GM23248 (cell line): ENCODE data around the gene UBP1. TPM values are rescaled to one million over a fixed set of nuclear protein-coding genes. Genes with fewer than 3 reads are reported as not detected.

Source experiments
- DNase-seq: peaks from one replicate; pipeline ENCODE4 v3.0.0-alpha.2; 2015
- H2AFZ ChIP-seq: fragments of 200-600 bp; sonication (generic); 2 replicates; pipeline ENCODE4 v1.6.1; 2016; ENCODE audit warnings: antibody characterized with exemption
- H3F3A ChIP-seq: fragments of 200-600 bp; sonication (generic); 2 replicates; pipeline ENCODE4 v1.6.1; 2016; ENCODE audit warnings: mild to moderate bottlenecking, antibody characterized with exemption, mixed run types; ENCODE audit not compliant: insufficient read depth
- H3K27ac ChIP-seq: fragments of 200-600 bp; sonication (generic); 2 replicates; pipeline ENCODE4 v1.5.1; 2016; ENCODE audit warnings: mild to moderate bottlenecking
- H3K27me3 ChIP-seq: fragments of 200-600 bp; sonication (generic); replicated peaks from 2 replicates; pipeline ENCODE4 v1.6.1; 2016; ENCODE audit warnings: mild to moderate bottlenecking; ENCODE audit not compliant: insufficient read depth
- H3K36me3 ChIP-seq: fragments of 200-600 bp; sonication (generic); 2 replicates; pipeline ENCODE4 v1.6.1; 2016; ENCODE audit warnings: low read depth, mild to moderate bottlenecking
- H3K4me1 ChIP-seq: fragments of 200-600 bp; sonication (generic); 2 replicates; pipeline ENCODE4 v1.6.1; 2016; ENCODE audit warnings: mild to moderate bottlenecking; ENCODE audit not compliant: insufficient read depth
- H3K4me2 ChIP-seq: fragments of 200-600 bp; sonication (generic); one replicate; pipeline ENCODE4 v1.6.1; 2016; ENCODE audit warnings: mild to moderate bottlenecking; ENCODE audit not compliant: unreplicated experiment
- H3K4me3 ChIP-seq: fragments of 200-600 bp; sonication (generic); 2 replicates; pipeline ENCODE4 v1.5.1; 2016; ENCODE audit warnings: mild to moderate bottlenecking
- H3K79me2 ChIP-seq: fragments of 200-600 bp; sonication (generic); 2 replicates; pipeline ENCODE4 v1.6.1; 2016; ENCODE audit warnings: mild to moderate bottlenecking; ENCODE audit not compliant: insufficient read depth
- H3K9ac ChIP-seq: fragments of 200-600 bp; sonication (generic); 2 replicates; pipeline ENCODE4 v1.6.1; 2016; ENCODE audit warnings: mild to moderate bottlenecking
- H3K9me2 ChIP-seq: fragments of 200-600 bp; sonication (generic); 2 replicates; pipeline ENCODE4 v1.6.1; 2016; ENCODE audit warnings: mixed run types, mild to moderate bottlenecking, moderate library complexity; ENCODE audit not compliant: insufficient read depth
- H3K9me3 ChIP-seq: fragments of 200-600 bp; sonication (generic); one replicate; pipeline ENCODE4 v1.6.1; 2017; ENCODE audit warnings: low read depth
- H4K20me1 ChIP-seq: fragments of 200-600 bp; sonication (generic); 2 replicates; pipeline ENCODE4 v1.6.0; 2016; ENCODE audit not compliant: insufficient read depth
- EZH2 ChIP-seq: fragments of 200-600 bp; sonication (generic); IDR thresholded peaks from 2 replicates; pipeline ENCODE4 v1.6.1; 2018; ENCODE audit warnings: antibody characterized with exemption, mild to moderate bottlenecking; ENCODE audit not compliant: insufficient read depth, poor library complexity, severe bottlenecking
- EZH2phosphoT487 ChIP-seq: fragments of 200-600 bp; sonication (generic); IDR thresholded peaks from 2 replicates; pipeline ENCODE4 v1.6.1; 2018; ENCODE audit warnings: antibody characterized with exemption, moderate library complexity, mild to moderate bottlenecking, low read depth; ENCODE audit not compliant: insufficient read depth
- WGBS, 2 experiments: methylation state at CpG; one replicate each; pipeline ENCODE4 v1.1.6; 2015 to 2017; ENCODE audit warnings: low lambda C conversion rate in 2 of 2, low coverage in 1 of 2; ENCODE audit errors: missing lambda C conversion rate in 2 of 2; 5-methylcytosine and 5-hydroxymethylcytosine counted together
- in situ Hi-C: fragments of 300-500 bp; cut with MboI; formaldehyde crosslinking; loops from 2 replicates; pipeline ENCODE4 v1.15.0; 2020
- polyA plus RNA-seq: library from polyadenylated mRNA; unstranded; fragments of >200 nt; fragmentation: Nextera tagmentation; extraction: Ambion mirVana; gene quantifications from 2 replicates; pipeline ENCODE4 v1.2.1, GENCODE V29; 2016
- total RNA-seq: library from RNA; depleted of rRNA; stranded (reverse); fragments of >200 nt; shearing (Covaris generic); gene quantifications from 2 replicates; pipeline ENCODE4 v1.2.3, GENCODE V29; 2014

Gene UBP1
- total and polyA plus RNA-seq, 2 experiments from 2014 or later: 12.5 to 38.7 TPM

DNA sequence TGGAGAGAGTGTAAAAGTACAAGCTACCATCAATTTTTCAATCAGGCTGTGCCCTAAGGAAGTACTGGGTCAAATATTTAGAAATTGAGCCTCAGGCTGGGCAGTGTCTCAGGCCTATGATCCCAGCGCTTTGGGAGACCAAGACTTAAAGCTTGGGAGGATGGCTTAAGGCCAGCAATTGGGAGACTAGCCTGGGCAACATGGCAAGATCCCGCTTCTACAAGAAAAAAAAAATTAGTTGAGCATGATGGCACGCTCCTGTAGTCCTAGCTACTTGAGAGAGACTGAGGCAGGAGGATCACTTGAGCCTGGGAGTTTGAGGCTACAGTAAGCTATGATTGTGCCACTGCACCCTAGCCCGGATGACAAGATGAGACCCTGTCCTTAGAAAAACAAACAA lies 2.0 kb upstream of the UBP1 start:
- Histone ChIP-seq H3K9me2 (no peaks in the 10 kb centered on the region), H2AFZ (peak overlapping the region; percentile 94), H3K79me2 (peaks cover 26% of the 10 kb centered on the region), H3K27ac (peak overlapping the region; percentile 100), H3K4me3 (no peak overlapping the region), H3K4me1 (peaks cover 19% of the 10 kb centered on the region), H3K36me3 (no peaks in the 10 kb centered on the region), H3F3A (peaks cover 37% of the 10 kb centered on the region), H3K9ac (no peak overlapping the region), H4K20me1 (peaks cover under 1% of the 10 kb centered on the region), H3K9me3 (no peaks in the 10 kb centered on the region), H3K4me2 (no peak overlapping the region), H3K27me3 (no peaks in the 10 kb centered on the region)
- TF ChIP-seq EZH2phosphoT487: no peak
- no peak for TF ChIP-seq EZH2
- in situ Hi-C loops: no loop called here
- WGBS, 2 experiments: 71 to 81% methylated on average over 4 of the region's 4 CpGs
- DNase-seq: no peak

DNA sequence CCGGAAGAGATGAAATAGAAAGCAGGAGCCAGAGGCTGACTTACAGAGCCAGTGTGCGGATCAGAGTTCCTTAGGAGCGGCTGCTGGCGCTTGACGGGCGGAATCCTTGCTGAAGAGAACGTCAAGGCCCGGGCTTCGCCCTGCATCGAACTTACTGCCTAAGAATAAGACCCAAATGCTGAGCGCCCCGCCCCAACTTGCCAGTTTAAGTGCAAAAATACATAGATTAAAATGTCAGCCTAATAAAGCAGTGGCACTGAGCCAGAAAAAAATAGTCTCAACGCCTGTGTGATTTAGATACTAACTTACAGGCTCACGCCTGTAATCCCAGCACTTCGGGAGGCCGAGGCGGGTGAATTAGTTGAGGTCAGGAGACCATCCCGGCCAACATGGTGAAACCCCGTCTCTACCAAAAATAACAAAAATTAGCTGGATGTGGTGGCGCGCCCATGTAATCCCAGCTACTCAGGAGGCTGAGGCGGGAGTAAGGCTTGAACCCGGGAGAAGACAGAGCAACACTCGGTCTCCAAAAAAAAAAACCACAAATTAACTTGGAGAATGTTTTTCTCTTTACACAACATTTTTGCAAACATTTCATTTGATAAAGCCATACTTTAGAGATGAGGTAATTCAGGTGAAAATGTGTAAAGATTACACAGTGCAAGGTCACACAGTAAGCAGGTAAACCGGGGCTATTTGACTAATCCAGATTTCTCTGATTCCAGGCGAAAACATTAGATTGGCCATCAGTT lies 1.2 kb upstream of the UBP1 start:
- peaks cover 26% of the 10 kb centered on the region for H3K4me1 ChIP-seq
- H3K36me3 ChIP-seq: no peaks in the 10 kb centered on the region
- H3K27ac ChIP-seq: peak overlapping the region; percentile 100
- H4K20me1 ChIP-seq: peaks cover 8% of the 10 kb centered on the region
- H3F3A ChIP-seq: peaks cover 45% of the 10 kb centered on the region
- peak overlapping the region; percentile 98 for H3K9ac ChIP-seq
- no peaks in the 10 kb centered on the region for H3K27me3 ChIP-seq
- peak overlapping the region; percentile 94 for H2AFZ ChIP-seq
- H3K4me2 ChIP-seq: peak overlapping the region; percentile 97
- WGBS, 2 experiments: 29 to 31% methylated on average over 26 of the region's 26 CpGs
- in situ Hi-C loops: no loop called here
- H3K9me2 ChIP-seq: no peaks in the 10 kb centered on the region
- peaks cover 34% of the 10 kb centered on the region for H3K79me2 ChIP-seq
- no peak for DNase-seq
- H3K9me3 ChIP-seq: no peaks in the 10 kb centered on the region
- peak overlapping the region; percentile 96 for H3K4me3 ChIP-seq
- TF ChIP-seq EZH2 (no peak), EZH2phosphoT487 (no peak)

DNA sequence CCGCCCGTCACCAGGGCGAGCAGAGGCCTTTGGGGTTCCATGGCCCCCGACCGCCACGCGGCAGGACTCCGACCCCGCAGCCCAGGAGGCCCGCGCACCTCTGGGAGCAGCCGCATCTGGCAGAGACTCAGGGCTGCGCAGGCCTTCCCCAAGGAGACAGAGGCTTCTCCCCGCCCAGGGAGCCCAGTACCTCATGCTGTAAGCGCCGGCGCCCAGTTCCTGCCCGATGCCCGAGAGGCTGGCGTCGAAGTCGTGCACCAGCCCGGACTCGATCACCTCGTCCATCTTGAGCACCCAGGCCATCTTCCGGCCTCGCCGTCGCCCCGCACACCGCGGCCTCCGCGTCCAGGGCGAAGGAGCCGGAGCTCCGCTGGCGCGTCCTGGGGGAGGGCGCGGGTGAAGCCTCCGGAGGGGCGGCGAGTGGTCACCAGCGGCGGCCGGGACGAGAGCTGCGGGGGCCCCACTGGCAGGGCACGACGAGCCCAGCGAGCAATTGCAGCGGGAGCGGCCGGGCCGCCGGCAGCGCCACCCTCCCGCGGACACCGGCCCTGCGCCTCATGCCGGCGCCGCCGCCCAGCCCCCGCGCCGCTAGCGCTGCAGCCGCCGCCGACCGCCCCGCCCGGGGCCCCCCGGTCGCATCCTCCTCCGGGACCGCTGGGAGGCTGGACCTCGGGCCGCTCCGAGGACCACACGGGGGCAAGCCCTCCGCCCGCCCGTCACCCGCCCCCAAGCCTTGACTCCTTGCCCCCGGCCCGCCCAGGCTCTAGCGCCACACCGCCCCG lies 468 bp downstream of the UBP1 start:
- no peak for TF ChIP-seq EZH2
- TF ChIP-seq EZH2phosphoT487: no peak
- Histone ChIP-seq H3K9ac (peak overlapping the region; percentile 97), H3F3A (peaks cover 45% of the 10 kb centered on the region), H3K79me2 (peaks cover 50% of the 10 kb centered on the region), H4K20me1 (peaks cover 8% of the 10 kb centered on the region), H2AFZ (peak overlapping the region; percentile 78), H3K27ac (peak overlapping the region; percentile 100), H3K9me3 (no peaks in the 10 kb centered on the region), H3K27me3 (no peaks in the 10 kb centered on the region), H3K4me3 (peak overlapping the region; percentile 92), H3K9me2 (no peaks in the 10 kb centered on the region), H3K4me1 (peaks cover 32% of the 10 kb centered on the region), H3K4me2 (peak overlapping the region; percentile 100), H3K36me3 (no peaks in the 10 kb centered on the region)
- 1% methylated on average over 40 to 49 of the region's 93 CpGs for WGBS, 2 experiments
- peak; percentile 86 for DNase-seq
- in situ Hi-C loops: no loop called here

DNA sequence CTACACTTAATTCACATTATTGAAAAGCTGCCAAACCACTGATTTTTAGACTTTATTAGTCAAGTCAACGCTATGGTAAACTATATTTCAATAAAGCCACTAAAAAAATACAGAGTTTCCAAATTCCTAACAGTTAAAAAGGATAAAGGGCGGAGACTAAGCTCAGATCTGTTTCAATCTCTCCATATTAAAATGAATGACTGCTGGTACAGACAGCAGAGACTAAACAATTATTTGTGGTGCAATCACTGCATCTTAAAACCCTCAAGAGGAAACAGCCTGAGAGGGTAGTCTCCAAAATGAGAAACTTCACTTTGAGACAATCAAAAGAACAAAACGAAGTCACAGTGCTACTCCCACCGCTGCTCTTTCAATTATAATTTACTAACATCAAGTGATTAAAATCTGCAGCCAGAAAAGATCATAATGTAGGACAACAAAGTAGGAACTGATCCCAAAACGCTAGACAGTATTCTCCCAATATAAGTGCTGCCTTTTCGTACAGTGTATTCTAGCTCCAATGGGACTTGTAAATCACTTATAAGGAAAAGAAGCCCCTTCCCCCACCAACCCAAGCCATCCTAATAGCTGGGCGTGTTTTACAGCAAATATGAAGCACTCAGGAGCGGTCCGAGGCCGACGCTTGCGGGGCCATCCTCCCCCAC lies 1.2 kb downstream of the UBP1 start:
- H3K4me2 ChIP-seq: peak overlapping the region; percentile 100
- in situ Hi-C loops: no loop called here
- H3K27me3 ChIP-seq: no peaks in the 10 kb centered on the region
- H3K4me1 ChIP-seq: peaks cover 32% of the 10 kb centered on the region
- H4K20me1 ChIP-seq: peaks cover 8% of the 10 kb centered on the region
- H3K27ac ChIP-seq: peak overlapping the region; percentile 100
- no peaks in the 10 kb centered on the region for H3K9me3 ChIP-seq
- DNase-seq: peak; percentile 53
- TF ChIP-seq EZH2 (no peak), EZH2phosphoT487 (no peak)
- WGBS, 2 experiments: 1% methylated on average over 12 of the region's 12 CpGs
- peaks cover 45% of the 10 kb centered on the region for H3F3A ChIP-seq
- peaks cover 57% of the 10 kb centered on the region for H3K79me2 ChIP-seq
- H3K36me3 ChIP-seq: no peaks in the 10 kb centered on the region
- peak overlapping the region; percentile 97 for H3K9ac ChIP-seq
- H3K9me2 ChIP-seq: no peaks in the 10 kb centered on the region
- H2AFZ ChIP-seq: peak overlapping the region; percentile 78
- peak overlapping the region; percentile 92 for H3K4me3 ChIP-seq
